ENCODE results near the gene CELF5. TPM values are rescaled to one million over a fixed set of nuclear protein-coding genes. Genes with fewer than 3 reads are reported as not detected.

Gene CELF5
- total RNA-seq, 1 donor from 2014 or later: not detected

DNA sequence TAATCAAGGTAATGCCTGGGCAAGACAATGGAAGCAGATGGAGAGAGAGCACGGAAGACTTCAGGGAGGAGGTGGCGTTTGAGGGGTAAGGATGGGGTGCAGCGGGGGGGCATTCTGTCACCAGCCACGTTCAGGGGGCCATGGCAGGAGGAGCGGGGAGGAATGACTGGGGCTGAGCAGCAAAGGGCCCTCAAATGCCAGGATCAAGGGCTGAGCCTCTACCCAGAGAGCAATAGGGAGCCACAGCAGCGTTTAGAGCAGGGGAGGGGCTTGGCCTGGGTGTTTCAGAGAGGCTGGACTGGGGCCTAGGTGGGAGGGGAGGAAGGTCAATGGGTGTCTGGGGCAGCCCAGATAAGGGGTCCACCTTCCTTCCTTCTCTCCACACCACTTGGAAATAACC is 44.3 kb downstream of the CELF5 start:
- Histone ChIP-seq H3K4me1 (no peaks in the 10 kb centered on the region), H3K27ac (no peak overlapping the region), H3K4me3 (no peak overlapping the region), H3K36me3 (no peaks in the 10 kb centered on the region), H3K9me3 (no peaks in the 10 kb centered on the region), H3K27me3 (ENCODE audit: low read depth) (peaks cover 36% of the 10 kb centered on the region)
- intact Hi-C loops (cut with DNase I): no loop called here
- no peak for ATAC-seq
- no peak for DNase-seq
- TF ChIP-seq CTCF (IDR thresholded peaks at IDR 0.05): no peak

DNA sequence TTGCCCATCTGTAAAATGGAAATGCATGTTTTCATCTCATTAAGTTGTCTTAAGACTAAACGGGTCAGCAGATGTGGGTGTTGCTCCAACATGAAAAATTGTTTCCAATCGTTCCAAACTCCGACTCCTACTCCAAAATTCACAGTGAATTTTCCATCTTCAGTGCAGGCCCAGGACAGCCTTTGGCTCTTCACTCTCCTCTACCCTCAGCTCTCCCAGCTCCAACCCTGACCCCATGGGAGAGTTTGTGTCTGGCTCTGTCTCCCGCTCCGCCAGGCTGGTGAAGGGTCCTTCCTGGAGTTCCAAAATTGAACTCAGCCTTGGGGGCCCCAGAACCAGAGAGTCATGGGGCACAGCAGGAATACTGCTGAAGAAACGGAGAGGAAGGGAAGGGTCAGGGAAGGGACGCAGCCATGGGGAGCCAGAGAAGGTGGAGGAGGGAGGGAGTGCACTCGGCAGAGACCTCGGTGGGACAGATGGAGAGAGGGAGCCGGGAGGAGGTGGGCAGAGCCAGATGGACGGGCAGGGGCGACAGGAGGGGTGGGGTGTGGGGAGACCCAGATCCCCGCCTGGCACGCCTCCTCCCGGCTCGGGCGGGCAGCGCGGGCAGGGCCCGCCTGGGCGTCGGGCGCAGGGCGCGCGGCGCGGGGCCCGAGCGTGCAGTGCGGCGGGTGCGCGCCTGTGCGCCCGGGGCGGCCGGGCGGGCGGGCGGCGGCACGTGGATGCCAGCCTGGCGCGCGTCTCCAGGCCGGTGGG is 45.6 kb downstream of the CELF5 start:
- Histone ChIP-seq H3K4me3 (no peak overlapping the region), H3K27me3 (ENCODE audit: low read depth) (peaks cover 48% of the 10 kb centered on the region), H3K9me3 (no peaks in the 10 kb centered on the region), H3K4me1 (peaks cover under 1% of the 10 kb centered on the region), H3K27ac (no peak overlapping the region), H3K36me3 (no peaks in the 10 kb centered on the region)
- DNase-seq (no peak), ATAC-seq (no peak)
- intact Hi-C loops (cut with DNase I): no loop called here
- TF ChIP-seq CTCF (IDR thresholded peaks at IDR 0.05): no peak

- no peak for TF ChIP-seq CTCF (IDR thresholded peaks at IDR 0.05)
- DNase-seq (no peak), ATAC-seq (no peak)
- no peaks in the 10 kb centered on the region for H3K9me3 ChIP-seq
- H3K4me3 ChIP-seq: no peak overlapping the region
- H3K36me3 ChIP-seq: no peaks in the 10 kb centered on the region
- intact Hi-C loops (cut with DNase I): no loop called here
- peaks cover 6% of the 10 kb centered on the region for H3K4me1 ChIP-seq
- H3K27ac ChIP-seq: no peak overlapping the region
- peaks cover 55% of the 10 kb centered on the region for H3K27me3 ChIP-seq (ENCODE audit: low read depth)
Observed at GRCh38 chr19:3270902-3271301, 46.4 kb downstream of the CELF5 start.

DNA sequence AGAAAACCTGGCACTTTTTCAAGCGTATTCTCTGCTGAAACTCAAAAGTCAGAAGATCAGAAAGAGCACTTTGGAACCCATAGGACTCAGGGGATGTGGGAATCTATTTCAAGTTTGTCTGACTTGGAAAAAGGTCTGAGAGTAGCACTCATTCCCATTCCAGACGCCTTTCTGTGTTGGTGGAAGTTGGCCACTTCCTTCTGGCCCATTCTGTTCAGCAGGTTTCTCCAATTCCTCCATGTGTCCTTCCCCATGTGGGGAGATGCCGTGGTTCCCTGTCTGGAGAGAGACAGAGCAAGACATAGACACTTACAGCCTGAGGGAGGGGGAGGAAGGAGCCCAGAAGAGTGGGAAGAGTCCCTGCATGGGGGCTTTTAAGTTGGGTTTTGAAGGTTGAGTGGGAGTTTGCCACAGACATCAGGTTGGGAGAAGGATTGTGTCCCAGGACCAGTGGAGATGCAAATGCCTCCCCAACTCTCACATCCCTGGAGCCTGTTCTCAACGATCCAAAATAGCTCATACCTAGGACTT is 48.0 kb downstream of the CELF5 start:
- intact Hi-C loops (cut with DNase I): no loop called here
- H3K27me3 ChIP-seq (ENCODE audit: low read depth): peaks cover 55% of the 10 kb centered on the region
- H3K27ac ChIP-seq: no peak overlapping the region
- H3K36me3 ChIP-seq: no peaks in the 10 kb centered on the region
- DNase-seq: no peak
- H3K4me1 ChIP-seq: peaks cover 6% of the 10 kb centered on the region
- no peak for TF ChIP-seq CTCF (IDR thresholded peaks at IDR 0.05)
- no peak overlapping the region for H3K4me3 ChIP-seq
- ATAC-seq: no peak
- no peaks in the 10 kb centered on the region for H3K9me3 ChIP-seq

DNA sequence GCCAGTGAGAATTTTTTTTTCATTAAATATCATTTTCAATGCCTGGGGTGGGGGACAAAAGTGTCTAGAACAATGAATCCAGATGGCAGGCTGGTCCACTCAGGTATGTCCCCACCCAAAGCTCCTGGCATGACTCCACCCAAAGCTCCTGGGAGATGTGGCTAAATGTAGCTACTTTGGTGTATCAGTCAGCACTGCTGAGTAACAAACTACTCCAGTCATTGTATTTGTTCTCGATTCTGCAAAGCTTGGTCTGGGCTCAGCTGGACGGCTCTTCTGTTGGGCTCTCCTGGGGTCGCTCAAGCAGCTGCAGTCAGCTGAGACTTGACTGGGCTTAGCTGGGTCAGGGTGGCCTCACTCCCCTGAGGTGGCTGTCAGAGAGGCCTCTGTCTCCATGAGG is 48.5 kb downstream of the CELF5 start:
- Histone ChIP-seq H3K4me3 (no peak overlapping the region), H3K4me1 (peaks cover 6% of the 10 kb centered on the region), H3K36me3 (no peaks in the 10 kb centered on the region), H3K27ac (no peak overlapping the region), H3K27me3 (ENCODE audit: low read depth) (peaks cover 52% of the 10 kb centered on the region), H3K9me3 (no peaks in the 10 kb centered on the region)
- intact Hi-C loops (cut with DNase I): no loop called here
- no peak for TF ChIP-seq CTCF (IDR thresholded peaks at IDR 0.05)
- no peak for DNase-seq
- no peak for ATAC-seq
